Measurements from ENCODE around the gene BCLAF1.

BCLAF1 gene

GRCh38 chr6:136235233-136235564 is 54.4 kb downstream of the BCLAF1 start:
- H3K4me3 ChIP-seq (ENCODE audit: low read depth, low read length) = no peak overlapping the region
- DNase-seq (ENCODE audit: low read depth) = no peak
- no peak for TF ChIP-seq CTCF (IDR thresholded peaks at IDR 0.05; ENCODE audit: control insufficient read depth, extremely low read depth, insufficient read depth)

GRCh38 chr6:136232701-136233100 is 56.9 kb downstream of the BCLAF1 start:
- no peak overlapping the region for H3K4me3 ChIP-seq (ENCODE audit: low read depth, low read length)
- TF ChIP-seq CTCF (IDR thresholded peaks at IDR 0.05; ENCODE audit: control insufficient read depth, extremely low read depth, insufficient read depth) = no peak
- no peak for DNase-seq (ENCODE audit: low read depth)

- DNase-seq (ENCODE audit: low read depth) = no peak
- TF ChIP-seq CTCF (IDR thresholded peaks at IDR 0.05; ENCODE audit: control insufficient read depth, extremely low read depth, insufficient read depth) = no peak
- H3K4me3 ChIP-seq (ENCODE audit: low read depth, low read length) = no peak overlapping the region
Observed at GRCh38 chr6:136230219-136230853, 59.3 kb downstream of the BCLAF1 start.

GRCh38 chr6:136228814-136229213 is 60.8 kb downstream of the BCLAF1 start:
- no peak for DNase-seq (ENCODE audit: low read depth)
- no peak for TF ChIP-seq CTCF (IDR thresholded peaks at IDR 0.05; ENCODE audit: control insufficient read depth, extremely low read depth, insufficient read depth)
- no peak overlapping the region for H3K4me3 ChIP-seq (ENCODE audit: low read depth, low read length)

- no peak for TF ChIP-seq CTCF (IDR thresholded peaks at IDR 0.05; ENCODE audit: control insufficient read depth, extremely low read depth, insufficient read depth)
- no peak overlapping the region for H3K4me3 ChIP-seq (ENCODE audit: low read depth, low read length)
- DNase-seq (ENCODE audit: low read depth) = no peak
Observed at GRCh38 chr6:136226674-136227377, 62.8 kb downstream of the BCLAF1 start.

GRCh38 chr6:136226027-136226673 is 63.5 kb downstream of the BCLAF1 start:
- peak; percentile 97 for TF ChIP-seq CTCF (IDR thresholded peaks at IDR 0.05; ENCODE audit: control insufficient read depth, extremely low read depth, insufficient read depth)
- no peak overlapping the region for H3K4me3 ChIP-seq (ENCODE audit: low read depth, low read length)
- no peak for DNase-seq (ENCODE audit: low read depth)

Data from LNCaP clone FGC (cell line).